GM12873 (cell line): ENCODE results near the gene USP34.
A peak's percentile ranks its signal among the peaks of the same experiment; 100 is the strongest.

Experiments
- TF ChIP-seq, protein P1 (sequence below): IDR thresholded peaks from 2 replicates; pipeline ENCODE4 v1.5.1; 2012; ENCODE audit warnings: low read depth, mild to moderate bottlenecking, moderate library complexity, low read length, control low read depth; ENCODE audit not compliant: insufficient read depth; ENCODE audit errors: missing control alignments

The USP34 gene

DNA sequence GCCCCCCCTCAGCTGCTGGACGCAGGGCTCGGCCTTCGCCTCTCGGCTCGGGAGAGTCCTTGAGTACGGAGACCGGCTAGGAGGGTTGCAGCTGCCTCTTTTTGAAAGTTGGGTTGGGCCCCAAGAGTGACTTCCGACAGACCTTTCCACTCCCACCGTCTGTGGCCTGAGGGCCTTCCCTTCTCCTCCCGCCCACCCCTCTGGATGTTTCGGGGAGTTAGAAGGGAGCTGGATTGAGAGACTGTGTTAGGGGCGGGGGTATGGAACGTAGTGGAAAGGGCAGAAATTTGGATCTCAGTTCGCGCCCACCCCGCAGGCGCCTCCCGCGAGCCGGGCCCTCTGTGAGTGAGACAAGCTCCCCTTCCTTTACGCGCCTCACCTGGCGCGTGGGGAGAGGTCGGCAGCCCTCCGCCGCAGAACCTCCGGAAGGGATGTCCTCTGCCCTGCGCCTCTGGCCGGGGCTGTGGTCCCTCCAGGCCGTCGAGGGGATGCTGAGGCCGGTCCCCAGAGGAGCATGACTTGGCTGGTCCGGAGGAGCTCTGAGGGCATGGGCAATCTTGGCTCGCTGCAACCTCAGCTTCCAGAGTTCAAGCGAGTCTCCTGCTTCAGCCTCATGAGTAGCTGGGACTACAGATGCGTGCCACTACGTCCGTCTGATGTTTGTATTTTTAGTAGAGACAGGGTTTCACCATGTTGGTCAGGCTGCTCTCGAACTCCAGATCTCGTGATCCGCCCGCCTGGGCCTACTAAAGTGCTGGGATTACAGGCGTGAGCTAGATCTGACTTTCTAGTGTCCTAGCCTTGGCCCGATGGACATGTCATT is 292.9 kb downstream of the USP34 start:
- TF ChIP-seq, protein P1, sequence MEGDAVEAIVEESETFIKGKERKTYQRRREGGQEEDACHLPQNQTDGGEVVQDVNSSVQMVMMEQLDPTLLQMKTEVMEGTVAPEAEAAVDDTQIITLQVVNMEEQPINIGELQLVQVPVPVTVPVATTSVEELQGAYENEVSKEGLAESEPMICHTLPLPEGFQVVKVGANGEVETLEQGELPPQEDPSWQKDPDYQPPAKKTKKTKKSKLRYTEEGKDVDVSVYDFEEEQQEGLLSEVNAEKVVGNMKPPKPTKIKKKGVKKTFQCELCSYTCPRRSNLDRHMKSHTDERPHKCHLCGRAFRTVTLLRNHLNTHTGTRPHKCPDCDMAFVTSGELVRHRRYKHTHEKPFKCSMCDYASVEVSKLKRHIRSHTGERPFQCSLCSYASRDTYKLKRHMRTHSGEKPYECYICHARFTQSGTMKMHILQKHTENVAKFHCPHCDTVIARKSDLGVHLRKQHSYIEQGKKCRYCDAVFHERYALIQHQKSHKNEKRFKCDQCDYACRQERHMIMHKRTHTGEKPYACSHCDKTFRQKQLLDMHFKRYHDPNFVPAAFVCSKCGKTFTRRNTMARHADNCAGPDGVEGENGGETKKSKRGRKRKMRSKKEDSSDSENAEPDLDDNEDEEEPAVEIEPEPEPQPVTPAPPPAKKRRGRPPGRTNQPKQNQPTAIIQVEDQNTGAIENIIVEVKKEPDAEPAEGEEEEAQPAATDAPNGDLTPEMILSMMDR, result no peak

DNA sequence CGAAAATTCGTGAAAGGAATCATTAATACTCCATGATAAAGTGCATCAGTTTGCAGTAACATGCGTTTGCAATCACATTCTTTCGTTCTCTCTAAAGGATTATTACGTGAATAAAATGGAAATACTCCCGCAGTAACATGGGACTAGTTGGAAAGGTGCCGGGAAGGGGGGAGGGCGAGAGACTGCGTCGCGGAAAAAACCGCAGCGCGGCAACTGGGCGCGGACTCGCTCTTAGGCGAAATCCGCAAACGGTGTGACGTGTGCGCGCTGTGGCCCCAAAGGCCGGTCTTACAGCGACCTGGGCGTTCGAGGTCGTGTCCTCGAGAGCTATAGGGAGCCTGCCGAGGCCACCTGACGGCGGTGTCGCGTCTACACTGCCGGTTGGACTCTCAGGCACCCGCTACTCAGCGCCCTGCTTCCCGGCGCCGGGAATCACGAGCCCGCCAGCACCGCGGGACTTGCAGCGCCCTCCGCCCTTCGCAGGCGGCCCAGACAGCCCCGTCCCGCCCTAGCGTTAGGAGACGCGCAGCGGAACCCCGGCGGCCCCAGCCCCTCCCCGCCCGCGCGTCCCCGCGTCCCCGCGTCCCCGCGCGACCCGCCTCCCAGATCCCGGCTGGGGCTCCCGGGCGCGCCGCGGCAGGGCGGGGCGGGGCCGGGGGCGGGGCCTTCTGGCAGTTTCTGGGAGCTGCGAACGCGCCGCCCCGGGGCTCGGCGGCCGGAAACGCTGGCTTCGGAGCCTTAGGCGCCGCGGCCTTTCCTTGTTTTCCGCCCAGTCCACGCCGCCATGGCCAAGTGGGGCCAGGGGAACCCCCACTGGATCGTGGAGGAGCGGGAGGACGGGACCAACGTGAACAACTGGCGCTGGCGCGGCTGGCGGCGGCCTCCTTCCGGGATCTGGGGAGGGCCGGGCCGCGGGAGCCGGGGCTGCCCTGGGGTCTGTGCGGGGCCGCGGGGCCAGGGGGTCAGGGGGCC is 293.8 kb downstream of the USP34 start:
- TF ChIP-seq, protein P1, result peak; percentile 16

DNA sequence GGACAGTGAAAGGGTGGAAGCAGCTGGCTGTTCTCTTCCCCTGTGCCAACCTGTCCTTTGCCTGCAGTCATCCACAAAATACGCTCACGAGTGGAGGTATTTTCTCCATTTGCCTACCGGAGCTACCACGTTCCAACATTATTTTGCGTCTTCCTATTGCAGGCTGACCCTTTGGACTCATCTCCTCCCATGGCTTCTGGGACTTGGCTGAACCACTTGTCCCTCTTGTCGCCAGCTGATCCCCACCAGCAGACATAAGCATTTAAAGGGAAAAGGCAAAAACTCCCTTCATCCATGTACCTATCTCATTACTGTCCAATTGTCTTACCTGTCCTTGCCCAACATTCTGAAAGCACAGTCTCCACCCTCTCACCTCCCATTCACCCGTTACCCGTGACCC is 295.9 kb downstream of the USP34 start:
- TF ChIP-seq, protein P1, result no peak

DNA sequence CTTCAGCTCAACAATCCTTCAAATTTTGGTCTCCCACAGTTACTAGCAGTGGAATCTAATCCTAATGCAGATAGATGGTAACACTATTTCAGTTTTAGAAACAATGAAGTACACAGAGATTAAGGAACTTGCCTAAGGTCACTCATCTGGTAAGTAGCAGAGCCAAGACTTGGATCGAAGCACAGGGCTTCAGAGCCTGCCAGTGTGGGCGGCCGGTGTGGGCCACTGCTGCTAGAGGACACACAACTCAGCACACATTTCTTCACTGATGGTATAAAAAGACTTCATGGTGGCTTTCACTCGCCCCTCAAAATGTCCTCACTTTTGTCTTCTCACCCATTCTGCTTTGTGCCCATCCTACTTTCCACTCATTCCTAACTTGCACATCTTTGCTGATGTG is 297.8 kb downstream of the USP34 start:
- TF ChIP-seq, protein P1, result no peak

DNA sequence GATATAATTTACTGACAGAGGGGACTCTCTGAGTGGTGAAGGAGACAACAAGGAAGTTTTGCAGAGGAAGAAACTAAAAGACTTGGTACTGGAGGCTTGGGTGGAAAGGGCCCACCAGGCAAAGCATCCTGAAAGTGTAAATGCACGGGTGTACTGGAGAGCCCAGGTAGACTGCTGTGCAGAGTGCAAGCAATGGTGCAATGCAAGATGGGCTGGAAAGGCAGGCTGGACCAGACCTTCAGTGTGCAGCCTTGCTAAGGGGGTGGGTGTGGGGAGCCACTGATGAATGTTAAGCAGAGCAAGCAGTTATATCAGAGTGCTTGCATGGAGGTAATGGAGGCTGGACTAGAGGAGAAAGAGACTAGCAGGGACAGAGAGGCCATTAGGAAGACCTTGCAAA is 298.2 kb downstream of the USP34 start:
- TF ChIP-seq, protein P1, result no peak

DNA sequence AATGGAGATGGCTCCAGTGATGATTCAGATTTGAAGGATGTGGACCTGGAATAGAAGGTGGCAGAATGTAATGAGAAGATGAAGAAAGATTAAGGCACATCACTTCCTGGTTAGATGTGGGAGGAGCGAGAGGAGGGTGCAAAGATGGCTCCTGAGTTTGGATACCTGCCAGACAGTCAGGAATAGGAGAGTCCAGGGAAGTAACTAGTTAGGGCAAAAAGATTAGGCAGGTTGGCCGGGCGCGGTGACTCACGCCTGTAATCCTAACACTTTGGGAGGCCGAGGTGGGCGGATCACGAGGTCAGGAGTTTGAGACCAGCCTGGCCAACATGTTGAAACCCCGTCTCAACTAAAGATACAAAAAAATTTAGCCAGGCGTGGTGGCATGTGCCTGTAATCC is 303.3 kb downstream of the USP34 start:
- TF ChIP-seq, protein P1, result no peak

DNA sequence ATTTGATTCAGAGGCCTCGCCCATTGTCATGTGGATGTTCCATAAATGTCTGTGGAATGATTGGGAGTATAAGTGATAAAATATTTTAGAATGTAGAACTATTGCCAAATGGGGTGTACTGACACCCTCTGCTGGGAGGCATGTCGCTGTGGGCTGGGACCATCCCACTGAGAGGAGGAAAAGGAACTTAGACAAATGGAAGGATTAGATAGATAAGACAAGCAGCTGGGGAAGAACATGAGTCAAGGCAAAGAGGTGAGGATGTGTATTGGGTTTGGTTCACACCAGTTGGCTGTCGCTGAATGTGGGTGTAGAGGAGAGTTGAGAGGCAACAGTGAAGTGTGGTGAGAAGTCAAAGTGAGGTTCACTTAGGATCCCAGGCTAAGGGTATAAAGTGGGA is 304.9 kb downstream of the USP34 start:
- TF ChIP-seq, protein P1, result no peak
